Fibroblast of mammary gland (primary cell): ENCODE data around the gene ATXN1.

Experiments
- DNase-seq: peaks from one replicate; pipeline ENCODE4 v3.0.0-alpha.2; 2010; ENCODE audit warnings: low read depth
- H3K4me3 ChIP-seq: 2 replicates; pipeline ENCODE4 v1.5.1; 2011; ENCODE audit warnings: low read depth, mild to moderate bottlenecking, low read length, moderate library complexity; ENCODE audit not compliant: control insufficient read depth
- TF ChIP-seq, protein P1 (sequence below): conservative IDR thresholded peaks from 2 replicates; pipeline ENCODE4 v1.5.1; 2011; ENCODE audit warnings: low read depth, low read length, inconsistent platforms; ENCODE audit not compliant: control insufficient read depth, insufficient read depth

Gene ATXN1

GRCh38 chr6:16760516-16761470, at the start of gene ATXN1:
Gene ATXN1 (minus strand): TSS chr6:16761460.
- TF ChIP-seq, protein P1, sequence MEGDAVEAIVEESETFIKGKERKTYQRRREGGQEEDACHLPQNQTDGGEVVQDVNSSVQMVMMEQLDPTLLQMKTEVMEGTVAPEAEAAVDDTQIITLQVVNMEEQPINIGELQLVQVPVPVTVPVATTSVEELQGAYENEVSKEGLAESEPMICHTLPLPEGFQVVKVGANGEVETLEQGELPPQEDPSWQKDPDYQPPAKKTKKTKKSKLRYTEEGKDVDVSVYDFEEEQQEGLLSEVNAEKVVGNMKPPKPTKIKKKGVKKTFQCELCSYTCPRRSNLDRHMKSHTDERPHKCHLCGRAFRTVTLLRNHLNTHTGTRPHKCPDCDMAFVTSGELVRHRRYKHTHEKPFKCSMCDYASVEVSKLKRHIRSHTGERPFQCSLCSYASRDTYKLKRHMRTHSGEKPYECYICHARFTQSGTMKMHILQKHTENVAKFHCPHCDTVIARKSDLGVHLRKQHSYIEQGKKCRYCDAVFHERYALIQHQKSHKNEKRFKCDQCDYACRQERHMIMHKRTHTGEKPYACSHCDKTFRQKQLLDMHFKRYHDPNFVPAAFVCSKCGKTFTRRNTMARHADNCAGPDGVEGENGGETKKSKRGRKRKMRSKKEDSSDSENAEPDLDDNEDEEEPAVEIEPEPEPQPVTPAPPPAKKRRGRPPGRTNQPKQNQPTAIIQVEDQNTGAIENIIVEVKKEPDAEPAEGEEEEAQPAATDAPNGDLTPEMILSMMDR: no peak
- H3K4me3 ChIP-seq: peak within 1 kb of the TSS; percentile 81
- DNase-seq: peak; percentile 65

DNA sequence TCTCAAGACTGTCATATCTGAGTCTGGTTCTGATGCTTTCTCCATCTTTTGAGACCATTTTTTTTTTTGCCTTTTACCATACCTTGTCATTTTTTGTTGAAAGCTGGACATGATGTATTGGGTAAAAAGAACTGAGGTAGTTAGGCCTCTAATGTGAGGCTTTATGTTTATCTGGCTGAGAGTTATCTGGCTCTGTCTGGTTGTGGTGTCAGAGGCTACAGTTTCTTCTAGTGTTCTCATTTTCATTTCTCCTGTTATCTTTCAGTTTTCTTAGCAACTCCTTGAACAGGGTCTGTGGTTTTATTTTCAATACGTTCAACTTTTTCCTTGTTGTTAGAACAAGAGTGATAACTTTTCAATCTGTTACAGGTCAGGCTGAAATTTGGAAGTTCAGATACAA, 49.2 kb upstream of the ATXN1 start:
- no peak overlapping the region for H3K4me3 ChIP-seq
- no peak for DNase-seq
- TF ChIP-seq, protein P1: no peak

- no peak for DNase-seq
- TF ChIP-seq, protein P1: no peak
- H3K4me3 ChIP-seq: no peak overlapping the region
These were observed 48.6 kb upstream of the ATXN1 start for GRCh38 chr6:16809753-16810358.

DNA sequence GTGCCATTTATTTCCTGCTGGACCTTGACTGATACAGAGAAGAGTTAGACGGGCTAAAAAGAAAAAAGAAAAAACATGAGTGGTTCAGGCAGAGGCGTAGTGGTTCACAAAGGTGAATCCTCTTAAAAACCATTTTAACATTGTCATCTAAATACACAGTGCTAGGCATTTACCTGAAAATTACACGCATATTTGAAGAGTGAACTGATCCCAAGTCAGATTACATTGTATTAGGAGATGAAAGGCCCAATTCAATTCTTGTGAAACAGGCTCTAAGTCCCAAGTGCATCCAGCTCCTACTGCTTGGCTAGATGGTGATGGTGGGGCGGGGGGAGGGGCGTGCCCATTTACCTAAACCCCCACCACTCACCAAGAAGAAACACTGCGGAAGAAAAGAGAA, 46.7 kb upstream of the ATXN1 start:
- H3K4me3 ChIP-seq: no peak overlapping the region
- DNase-seq: no peak
- TF ChIP-seq, protein P1: no peak

- H3K4me3 ChIP-seq: no peak overlapping the region
- DNase-seq: no peak
- TF ChIP-seq, protein P1: no peak
These were observed 45.1 kb upstream of the ATXN1 start for GRCh38 chr6:16806363-16806762.

- TF ChIP-seq, protein P1: no peak
- DNase-seq: peak; percentile 23
- no peak overlapping the region for H3K4me3 ChIP-seq
These were observed 44.1 kb upstream of the ATXN1 start for GRCh38 chr6:16805243-16805950.
